DOHH2 (cell line): ENCODE measurements around the gene RXFP2.

Experiments used
- H3F3A ChIP-seq: fragments of 200-600 bp; sonication (generic), shearing (Covaris generic); 2 replicates; pipeline ENCODE4 v1.6.0; 2016; ENCODE audit warnings: antibody characterized with exemption, mild to moderate bottlenecking; ENCODE audit not compliant: control insufficient read depth, insufficient read depth
- H3K27ac ChIP-seq: fragments of 200-600 bp; sonication (generic); 2 replicates; pipeline ENCODE4 v1.5.1; 2014; ENCODE audit warnings: low read depth, mild to moderate bottlenecking, low read length, moderate library complexity
- H3K27me3 ChIP-seq: fragments of 200-600 bp; sonication (generic); 2 replicates; pipeline ENCODE4 v1.6.1; 2014; ENCODE audit warnings: mild to moderate bottlenecking, low read length, mixed read lengths; ENCODE audit not compliant: control insufficient read depth
- H3K36me3 ChIP-seq: fragments of 200-600 bp; sonication (generic); 2 replicates; pipeline ENCODE4 v1.6.1; 2014; ENCODE audit warnings: mild to moderate bottlenecking, low read length, moderate library complexity, mixed read lengths; ENCODE audit not compliant: control insufficient read depth
- H3K4me1 ChIP-seq: fragments of 200-600 bp; sonication (generic); 2 replicates; pipeline ENCODE4 v1.6.1; 2014; ENCODE audit warnings: mild to moderate bottlenecking, low read length, mixed read lengths; ENCODE audit not compliant: control insufficient read depth
- H3K4me2 ChIP-seq: fragments of 200-600 bp; sonication (generic); 2 replicates; pipeline ENCODE4 v1.6.0; 2014; ENCODE audit warnings: mild to moderate bottlenecking, low read length, moderate library complexity
- H3K4me3 ChIP-seq: fragments of 200-600 bp; sonication (generic); 2 replicates; pipeline ENCODE4 v1.5.1; 2014; ENCODE audit warnings: mild to moderate bottlenecking, low read length, mixed read lengths
- H3K79me2 ChIP-seq: fragments of 200-600 bp; sonication (generic); 2 replicates; pipeline ENCODE4 v1.6.1; 2014; ENCODE audit warnings: mild to moderate bottlenecking, low read length, mixed read lengths; ENCODE audit not compliant: control insufficient read depth
- H3K9me2 ChIP-seq: fragments of 200-600 bp; sonication (generic); replicated peaks from 2 replicates; pipeline ENCODE4 v1.6.1; 2014; ENCODE audit warnings: mild to moderate bottlenecking, low read length, mixed read lengths; ENCODE audit not compliant: control insufficient read depth
- H3K9me3 ChIP-seq: fragments of 200-600 bp; sonication (generic); 2 replicates; pipeline ENCODE4 v1.6.1; 2014; ENCODE audit warnings: antibody characterized with exemption, low read length, mixed read lengths; ENCODE audit not compliant: control insufficient read depth, insufficient read depth
- H4K20me1 ChIP-seq: fragments of 200-600 bp; sonication (generic); 2 replicates; pipeline ENCODE4 v1.6.0; 2014; ENCODE audit warnings: low read depth, mild to moderate bottlenecking, antibody characterized with exemption, low read length, moderate library complexity; ENCODE audit not compliant: control insufficient read depth, insufficient read depth
- EZH2phosphoT487 ChIP-seq: fragments of 200-600 bp; sonication (generic); IDR thresholded peaks from 2 replicates; pipeline ENCODE4 v1.6.1; 2017; ENCODE audit warnings: borderline replicate concordance, mild to moderate bottlenecking, antibody characterized with exemption, low read length, moderate library complexity, mixed read lengths
- TF ChIP-seq, protein P1 (sequence below): fragments of 200-600 bp; sonication (generic); IDR thresholded peaks from one replicate; pipeline ENCODE4 v1.5.1; 2014; ENCODE audit warnings: antibody characterized with exemption, mild to moderate bottlenecking, low read depth, low read length; ENCODE audit not compliant: poor library complexity, severe bottlenecking

RXFP2 gene

DNA sequence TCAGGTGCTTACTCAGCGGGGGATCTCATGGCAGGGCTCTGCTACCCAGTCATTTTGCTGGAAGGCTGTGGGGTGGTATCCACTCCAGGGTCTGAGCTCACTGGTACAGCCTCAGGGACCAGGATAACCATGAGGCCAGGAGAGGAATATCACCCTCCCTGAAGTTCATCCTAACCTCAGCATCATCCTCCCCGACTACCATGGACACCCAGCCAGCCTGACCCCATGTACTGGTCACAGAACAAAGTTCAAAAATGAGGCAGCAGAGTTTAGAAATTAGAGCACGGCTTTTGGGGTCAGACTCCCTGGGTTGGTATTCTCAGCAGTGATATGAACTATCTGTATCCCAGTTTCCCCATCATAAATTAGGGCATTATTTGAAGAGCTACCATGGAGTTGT is 35.5 kb upstream of the RXFP2 start:
- TF ChIP-seq, protein P1, sequence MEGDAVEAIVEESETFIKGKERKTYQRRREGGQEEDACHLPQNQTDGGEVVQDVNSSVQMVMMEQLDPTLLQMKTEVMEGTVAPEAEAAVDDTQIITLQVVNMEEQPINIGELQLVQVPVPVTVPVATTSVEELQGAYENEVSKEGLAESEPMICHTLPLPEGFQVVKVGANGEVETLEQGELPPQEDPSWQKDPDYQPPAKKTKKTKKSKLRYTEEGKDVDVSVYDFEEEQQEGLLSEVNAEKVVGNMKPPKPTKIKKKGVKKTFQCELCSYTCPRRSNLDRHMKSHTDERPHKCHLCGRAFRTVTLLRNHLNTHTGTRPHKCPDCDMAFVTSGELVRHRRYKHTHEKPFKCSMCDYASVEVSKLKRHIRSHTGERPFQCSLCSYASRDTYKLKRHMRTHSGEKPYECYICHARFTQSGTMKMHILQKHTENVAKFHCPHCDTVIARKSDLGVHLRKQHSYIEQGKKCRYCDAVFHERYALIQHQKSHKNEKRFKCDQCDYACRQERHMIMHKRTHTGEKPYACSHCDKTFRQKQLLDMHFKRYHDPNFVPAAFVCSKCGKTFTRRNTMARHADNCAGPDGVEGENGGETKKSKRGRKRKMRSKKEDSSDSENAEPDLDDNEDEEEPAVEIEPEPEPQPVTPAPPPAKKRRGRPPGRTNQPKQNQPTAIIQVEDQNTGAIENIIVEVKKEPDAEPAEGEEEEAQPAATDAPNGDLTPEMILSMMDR: no peak
- no peak for TF ChIP-seq EZH2phosphoT487
- no peaks in the 10 kb centered on the region for H3K4me1 ChIP-seq
- H3K27me3 ChIP-seq: peaks cover 24% of the 10 kb centered on the region
- no peaks in the 10 kb centered on the region for H3K9me3 ChIP-seq
- no peaks in the 10 kb centered on the region for H3K36me3 ChIP-seq
- no peaks in the 10 kb centered on the region for H3F3A ChIP-seq
- H3K79me2 ChIP-seq: no peaks in the 10 kb centered on the region
- no peak overlapping the region for H3K27ac ChIP-seq
- no peak overlapping the region for H3K4me2 ChIP-seq
- no peak overlapping the region for H3K4me3 ChIP-seq
- H3K9me2 ChIP-seq: no peaks in the 10 kb centered on the region
- no peaks in the 10 kb centered on the region for H4K20me1 ChIP-seq

DNA sequence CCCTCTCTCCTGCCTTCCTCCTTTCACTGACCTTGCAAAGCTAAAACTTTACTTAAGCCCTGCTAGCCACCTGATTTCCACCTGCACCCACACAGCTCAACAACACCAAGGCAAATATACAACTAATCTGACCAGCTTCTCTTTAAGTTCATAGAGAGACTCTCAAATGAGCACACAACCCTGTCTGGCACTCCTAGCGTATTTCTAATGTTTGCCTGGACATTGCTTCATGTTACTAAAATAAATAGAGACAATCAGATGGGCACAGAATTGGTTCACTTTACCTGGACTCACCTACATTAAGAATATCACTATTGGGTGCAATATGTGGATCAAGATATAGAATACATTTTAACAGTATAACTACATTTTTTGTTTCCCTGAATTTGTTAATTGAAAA is 33.2 kb upstream of the RXFP2 start:
- Histone ChIP-seq H3K27ac (no peak overlapping the region), H3K4me3 (no peak overlapping the region), H4K20me1 (no peaks in the 10 kb centered on the region), H3K9me2 (no peaks in the 10 kb centered on the region), H3K27me3 (peaks cover 22% of the 10 kb centered on the region), H3K36me3 (no peaks in the 10 kb centered on the region), H3K4me1 (no peaks in the 10 kb centered on the region), H3K4me2 (no peak overlapping the region), H3K79me2 (no peaks in the 10 kb centered on the region), H3F3A (no peaks in the 10 kb centered on the region), H3K9me3 (no peaks in the 10 kb centered on the region)
- TF ChIP-seq, protein P1: no peak
- TF ChIP-seq EZH2phosphoT487: no peak

DNA sequence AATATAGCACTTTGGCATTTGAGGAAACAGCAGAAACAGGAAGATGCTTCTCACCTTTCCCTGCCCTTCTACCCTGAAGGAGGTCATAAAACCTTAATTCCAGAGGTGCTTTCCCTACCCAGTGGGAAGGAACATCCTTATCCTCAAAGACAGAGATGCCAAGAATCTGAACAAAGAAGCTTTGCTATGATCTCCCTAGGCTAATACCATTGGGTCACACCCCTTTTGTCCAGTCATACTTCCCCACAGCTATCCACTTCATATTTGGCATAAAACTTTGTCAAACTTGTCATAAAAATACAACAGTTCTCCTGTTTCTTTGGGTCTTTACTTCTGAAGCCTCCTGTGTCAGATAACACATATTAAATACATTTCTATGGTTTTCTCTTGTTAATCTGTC is 21.7 kb upstream of the RXFP2 start:
- no peaks in the 10 kb centered on the region for H3F3A ChIP-seq
- no peaks in the 10 kb centered on the region for H3K9me2 ChIP-seq
- no peak for TF ChIP-seq EZH2phosphoT487
- TF ChIP-seq, protein P1: no peak

More for the DNA sequence above, 21.7 kb upstream of the RXFP2 start:
- Histone ChIP-seq H3K79me2 (no peaks in the 10 kb centered on the region), H3K27ac (no peak overlapping the region), H3K4me1 (no peaks in the 10 kb centered on the region), H3K9me3 (no peaks in the 10 kb centered on the region), H4K20me1 (no peaks in the 10 kb centered on the region), H3K4me3 (no peak overlapping the region), H3K27me3 (0 out of 2 replicates have a peak, but pooled peaks cover 2% of the 10 kb centered on the region), H3K36me3 (no peaks in the 10 kb centered on the region), H3K4me2 (no peak overlapping the region)
